HepG2 (cell line): ENCODE data around the gene ANKS1B. TPM values are rescaled to one million over a fixed set of nuclear protein-coding genes. Genes with fewer than 3 reads are reported as not detected.

Experiments used
- ATAC-seq: fragments of 200-7000 bp; cut with Tn5 transposase; 3 replicates; pipeline ENCODE4 v1.9.1; 2020; ENCODE audit warnings: mild to moderate bottlenecking, moderate library complexity
- BruUV-seq: library from RNA; stranded (reverse); fragments of 400-500 nt; replicated peaks from 2 replicates; lab custom pipeline; 2021; lab: Mats Ljungman, UMichigan
- CTCF ChIA-PET: fragments of 300-600 bp; formaldehyde crosslinking; extraction: SDS; loops from one replicate; lab custom pipeline; 2021; ENCODE audit warnings: low total read pairs, inconsistent platforms, low intra/inter-chr PET ratio; lab: Yijun Ruan, JAX
- POLR2A ChIA-PET: fragments of 350-600 bp; sonication (Branson Sonifier 250); formaldehyde crosslinking; loops from one replicate; lab custom pipeline; 2020; ENCODE audit warnings: antibody characterized with exemption, inconsistent platforms; lab: Yijun Ruan, JAX
- DNase-seq: peaks from one replicate; pipeline ENCODE4 v3.0.0-alpha.2; 2015; ENCODE audit warnings: low spot score
- FAIRE-seq: peaks from 3 replicates; lab custom pipeline; 2011; peaks lifted over from hg19 to GRCh38; lab: Jason Lieb, UNC
- H2AFZ ChIP-seq: one replicate; pipeline ENCODE4 v1.6.1; 2011; ENCODE audit warnings: low read length, inconsistent platforms
- H3K27ac ChIP-seq: fragments of 300-600 bp; 3 replicates; pipeline ENCODE4 v1.8.0; 2011; ENCODE audit warnings: mixed run types, mild to moderate bottlenecking, mixed read lengths, low read length, inconsistent platforms; ENCODE audit not compliant: insufficient read depth; ENCODE audit errors: extremely low read length
- H3K27me3 ChIP-seq, 2 experiments: fragments of 200-600 bp in 1 of 2; 2 replicates in 1 of 2; 3 replicates in 1 of 2; pipeline versions ENCODE4 v1.6.0 to v1.8.0; 2011; ENCODE audit warnings: low read length in 2 of 2, mild to moderate bottlenecking in 2 of 2, moderate library complexity in 2 of 2, inconsistent platforms in 1 of 2; ENCODE audit not compliant: insufficient read depth in 2 of 2, control insufficient read depth in 1 of 2
- H3K36me3 ChIP-seq, 2 experiments: fragments of 200-600 bp in 1 of 2; replicated peaks in 1 of 2; 2 replicates in 1 of 2; 3 replicates in 1 of 2; pipeline versions ENCODE4 v1.5.1 to v1.8.0; 2011; ENCODE audit warnings: low read length in 2 of 2, inconsistent platforms in 1 of 2; ENCODE audit not compliant: insufficient read depth in 2 of 2, control insufficient read depth in 1 of 2
- H3K4me1 ChIP-seq: 2 replicates; pipeline ENCODE4 v1.5.1; 2012; ENCODE audit warnings: low read length, inconsistent platforms; ENCODE audit not compliant: insufficient read depth
- H3K4me2 ChIP-seq: 2 replicates; pipeline ENCODE4 v1.6.0; 2011; ENCODE audit warnings: low read depth, low read length, inconsistent platforms
- H3K4me3 ChIP-seq, 3 experiments: fragments of 200-600 bp in 1 of 3; sonication (generic), shearing (Covaris generic) in 1 of 3; replicated peaks in 1 of 3; 2 replicates each; pipeline ENCODE4 v1.5.1; 2011 to 2016; ENCODE audit warnings: low read length in 3 of 3, inconsistent platforms in 2 of 3, low read depth in 2 of 3, mild to moderate bottlenecking in 2 of 3, control low read depth in 1 of 3, mixed read lengths in 1 of 3; ENCODE audit not compliant: insufficient read depth in 1 of 3
- H3K79me2 ChIP-seq: one replicate; pipeline ENCODE4 v1.6.1; 2011; ENCODE audit warnings: low read length, inconsistent platforms; ENCODE audit not compliant: insufficient read depth
- H3K9ac ChIP-seq: 2 replicates; pipeline ENCODE4 v1.6.0; 2011; ENCODE audit warnings: mild to moderate bottlenecking, low read depth, low read length, inconsistent platforms; ENCODE audit not compliant: insufficient read depth
- H3K9me3 ChIP-seq: 2 replicates; pipeline ENCODE4 v1.5.1; 2012; ENCODE audit warnings: mild to moderate bottlenecking, low read length
- H4K20me1 ChIP-seq: 2 replicates; pipeline ENCODE4 v1.6.0; 2011; ENCODE audit warnings: inconsistent platforms, mild to moderate bottlenecking, low read length, moderate library complexity; ENCODE audit not compliant: insufficient read depth
- FLYWCH1 ChIP-seq: sonication (generic); formaldehyde crosslinking; IDR thresholded peaks from 2 replicates; pipeline ENCODE4 v1.8.1; 2023; ENCODE audit warnings: mild to moderate bottlenecking, missing genetic modification reagents
- HOXA5 ChIP-seq: sonication (generic); formaldehyde crosslinking; IDR thresholded peaks from 2 replicates; pipeline ENCODE4 v1.4.0; 2020; ENCODE audit warnings: missing genetic modification reagents
- ZFP36L2 ChIP-seq: sonication (generic); formaldehyde crosslinking; IDR thresholded peaks from 2 replicates; pipeline ENCODE4 v1.4.0; 2020; ENCODE audit warnings: missing genetic modification reagents
- ZFYVE20 ChIP-seq: sonication (generic); formaldehyde crosslinking; IDR thresholded peaks from 2 replicates; pipeline ENCODE4 v1.8.0; 2023; ENCODE audit warnings: low read depth, mild to moderate bottlenecking, moderate library complexity, missing genetic modification reagents, borderline replicate concordance
- ZNF124 ChIP-seq: sonication (generic); formaldehyde crosslinking; IDR thresholded peaks from 2 replicates; pipeline ENCODE4 v1.4.0; 2020; ENCODE audit warnings: missing genetic modification reagents
- ZNF441 ChIP-seq: sonication (generic); formaldehyde crosslinking; IDR thresholded peaks from 2 replicates; pipeline ENCODE4 v1.7.0; 2021; ENCODE audit warnings: missing genetic modification reagents, borderline replicate concordance
- ZSCAN30 ChIP-seq: sonication (generic); formaldehyde crosslinking; IDR thresholded peaks from 2 replicates; pipeline ENCODE4 v1.5.0; 2020; ENCODE audit warnings: mild to moderate bottlenecking, missing genetic modification reagents
- in situ Hi-C: cut with HindIII; loops from 2 replicates; pipeline ENCODE4 v1.10.0; 2017; ENCODE audit warnings: low pct_unique_long_range_greater_than_20kb; ENCODE audit not compliant: extremely low pct_ligation_motif_present
- intact Hi-C: fragments of 100-400 bp; cut with micrococcal nuclease; formaldehyde crosslinking; loops from one replicate; pipeline ENCODE4 v1.10.0; 2022; ENCODE audit not compliant: unreplicated experiment
- polyA plus RNA-seq, 8 experiments: library from polyadenylated mRNA; depleted of rRNA in 3 of 8; stranded (reverse) in 7 of 8; unstranded in 1 of 8; fragments of >200 nt; fragmentation: Illumina TruSeq in 4 of 8; extraction: Trizol in 4 of 8; gene quantifications; 2 replicates each; pipeline versions ENCODE4 v1.2.1 to v1.2.3, GENCODE V29; 2011 to 2016; ENCODE audit warnings: low read depth in 4 of 8, missing spikeins in 1 of 8, mixed read lengths in 1 of 8; ENCODE audit not compliant: insufficient read depth in 1 of 8
- total RNA-seq, 5 experiments: library from RNA; depleted of rRNA; stranded (reverse); fragments of >200 nt; fragmentation: Illumina TruSeq; extraction: Trizol; gene quantifications; 2 replicates each; pipeline ENCODE4 v1.2.3, GENCODE V29; 2016; ENCODE audit warnings: low read depth in 1 of 5
- TF ChIP-seq, protein P1 (sequence below): IDR thresholded peaks from 2 replicates; pipeline ENCODE4 v1.6.1; 2016; ENCODE audit warnings: mild to moderate bottlenecking
- TF ChIP-seq, protein P2 (sequence below): sonication (generic); formaldehyde crosslinking; IDR thresholded peaks from 2 replicates; pipeline ENCODE4 v1.5.0; 2020; ENCODE audit warnings: mild to moderate bottlenecking, missing genetic modification reagents
- TF ChIP-seq, protein P3 (sequence below): sonication (generic); formaldehyde crosslinking; IDR thresholded peaks from 2 replicates; pipeline ENCODE4 v1.8.1; 2023; ENCODE audit warnings: mild to moderate bottlenecking, moderate library complexity, missing genetic modification reagents
- TF ChIP-seq, protein P4 (sequence below): fragments of 450-650 bp; IDR thresholded peaks from 2 replicates; pipeline ENCODE4 v1.6.1; 2017; ENCODE audit warnings: mild to moderate bottlenecking
- TF ChIP-seq, protein P5 (sequence below): sonication (generic); formaldehyde crosslinking; IDR thresholded peaks from 2 replicates; pipeline ENCODE4 v1.4.0; 2020; ENCODE audit warnings: missing genetic modification reagents

Gene ANKS1B
- total and polyA plus RNA-seq, 2 of the 13 experiments (the other 11 are each of a cell fraction or from before 2014, with no cell fraction given), result 0.15 TPM; not detected in 1

DNA sequence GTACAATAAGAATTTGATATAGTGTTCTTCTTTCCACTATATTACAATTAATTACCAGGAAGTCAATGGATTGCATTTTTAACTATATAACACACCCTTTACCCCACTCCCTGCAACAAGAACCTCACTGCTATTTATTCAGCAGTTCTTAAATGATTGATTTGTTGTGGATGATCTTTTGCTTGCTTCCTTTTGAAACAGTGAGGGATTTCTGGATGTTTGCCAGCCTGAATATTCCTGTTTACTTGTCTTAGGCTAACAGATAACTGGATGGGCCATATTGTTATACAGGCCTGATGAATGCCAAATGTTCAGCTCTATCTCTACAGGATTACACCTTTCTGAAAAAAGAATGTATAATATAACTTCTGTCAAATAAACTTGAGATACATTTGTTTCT lies 842.1 kb downstream of the ANKS1B start:
- no peak overlapping the region for H3K4me2 ChIP-seq
- no peaks in the 10 kb centered on the region for H3K79me2 ChIP-seq
- H3K27ac ChIP-seq, result no peak overlapping the region
- no TSS peak for BruUV-seq
- no peak overlapping the region for H3K9ac ChIP-seq
- H3K36me3 ChIP-seq, result no peaks in the 10 kb centered on the region
- ATAC-seq (no peak), FAIRE-seq (no peak), DNase-seq (no peak)
- intact Hi-C loops, result no loop called here
- H4K20me1 ChIP-seq, result no peaks in the 10 kb centered on the region
- CTCF ChIA-PET, result no interaction called here
- no peak overlapping the region for H2AFZ ChIP-seq
- POLR2A ChIA-PET, result no interaction called here
- H3K4me3 ChIP-seq, result no peak overlapping the region
- in situ Hi-C loops, result no loop called here
- no peaks in the 10 kb centered on the region for H3K4me1 ChIP-seq
- no peaks in the 10 kb centered on the region; the same call in 1 of the 2 replicates for H3K9me3 ChIP-seq
- no peaks in the 10 kb centered on the region for H3K27me3 ChIP-seq
- TF ChIP-seq ZSCAN30 (CRISPR knock-in tag), result no peak
- no peak for TF ChIP-seq ZNF441 (CRISPR knock-in tag)
- TF ChIP-seq, protein P1, sequence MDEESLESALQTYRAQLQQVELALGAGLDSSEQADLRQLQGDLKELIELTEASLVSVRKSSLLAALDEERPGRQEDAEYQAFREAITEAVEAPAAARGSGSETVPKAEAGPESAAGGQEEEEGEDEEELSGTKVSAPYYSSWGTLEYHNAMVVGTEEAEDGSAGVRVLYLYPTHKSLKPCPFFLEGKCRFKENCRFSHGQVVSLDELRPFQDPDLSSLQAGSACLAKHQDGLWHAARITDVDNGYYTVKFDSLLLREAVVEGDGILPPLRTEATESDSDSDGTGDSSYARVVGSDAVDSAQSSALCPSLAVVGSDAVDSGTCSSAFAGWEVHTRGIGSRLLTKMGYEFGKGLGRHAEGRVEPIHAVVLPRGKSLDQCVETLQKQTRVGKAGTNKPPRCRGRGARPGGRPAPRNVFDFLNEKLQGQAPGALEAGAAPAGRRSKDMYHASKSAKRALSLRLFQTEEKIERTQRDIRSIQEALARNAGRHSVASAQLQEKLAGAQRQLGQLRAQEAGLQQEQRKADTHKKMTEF (CRISPR knock-in tag), result no peak
- TF ChIP-seq, protein P2, sequence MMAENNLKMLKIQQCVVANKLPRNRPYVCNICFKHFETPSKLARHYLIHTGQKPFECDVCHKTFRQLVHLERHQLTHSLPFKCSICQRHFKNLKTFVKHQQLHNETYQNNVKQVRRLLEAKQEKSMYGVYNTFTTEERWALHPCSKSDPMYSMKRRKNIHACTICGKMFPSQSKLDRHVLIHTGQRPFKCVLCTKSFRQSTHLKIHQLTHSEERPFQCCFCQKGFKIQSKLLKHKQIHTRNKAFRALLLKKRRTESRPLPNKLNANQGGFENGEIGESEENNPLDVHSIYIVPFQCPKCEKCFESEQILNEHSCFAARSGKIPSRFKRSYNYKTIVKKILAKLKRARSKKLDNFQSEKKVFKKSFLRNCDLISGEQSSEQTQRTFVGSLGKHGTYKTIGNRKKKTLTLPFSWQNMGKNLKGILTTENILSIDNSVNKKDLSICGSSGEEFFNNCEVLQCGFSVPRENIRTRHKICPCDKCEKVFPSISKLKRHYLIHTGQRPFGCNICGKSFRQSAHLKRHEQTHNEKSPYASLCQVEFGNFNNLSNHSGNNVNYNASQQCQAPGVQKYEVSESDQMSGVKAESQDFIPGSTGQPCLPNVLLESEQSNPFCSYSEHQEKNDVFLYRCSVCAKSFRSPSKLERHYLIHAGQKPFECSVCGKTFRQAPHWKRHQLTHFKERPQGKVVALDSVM (CRISPR knock-in tag), result no peak
- no peak for TF ChIP-seq FLYWCH1 (CRISPR knock-in tag)
- TF ChIP-seq HOXA5 (CRISPR knock-in tag), result no peak
- TF ChIP-seq ZFP36L2, result no peak
- no peak for TF ChIP-seq ZNF124 (CRISPR knock-in tag)
- no peak for TF ChIP-seq ZFYVE20
- TF ChIP-seq, protein P3, sequence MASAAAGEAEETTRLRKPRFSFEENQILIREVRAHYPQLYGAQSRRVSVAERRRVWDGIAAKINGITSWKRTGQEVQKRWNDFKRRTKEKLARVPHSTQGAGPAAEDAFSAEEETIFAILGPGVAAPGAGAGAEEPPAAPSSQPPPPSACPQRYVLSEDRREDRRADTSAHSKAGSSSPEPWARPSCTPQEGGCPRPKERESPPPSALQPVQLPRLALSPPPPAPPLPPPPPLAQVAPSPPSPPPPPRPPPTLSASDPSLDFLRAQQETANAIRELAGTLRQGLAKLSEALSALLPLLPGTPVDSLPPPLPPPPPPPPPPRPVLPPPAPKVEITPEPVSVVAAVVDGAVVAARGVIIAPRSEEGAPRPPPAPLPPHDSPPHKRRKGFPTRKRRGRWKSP (CRISPR knock-in tag), result no peak
- TF ChIP-seq, protein P4, sequence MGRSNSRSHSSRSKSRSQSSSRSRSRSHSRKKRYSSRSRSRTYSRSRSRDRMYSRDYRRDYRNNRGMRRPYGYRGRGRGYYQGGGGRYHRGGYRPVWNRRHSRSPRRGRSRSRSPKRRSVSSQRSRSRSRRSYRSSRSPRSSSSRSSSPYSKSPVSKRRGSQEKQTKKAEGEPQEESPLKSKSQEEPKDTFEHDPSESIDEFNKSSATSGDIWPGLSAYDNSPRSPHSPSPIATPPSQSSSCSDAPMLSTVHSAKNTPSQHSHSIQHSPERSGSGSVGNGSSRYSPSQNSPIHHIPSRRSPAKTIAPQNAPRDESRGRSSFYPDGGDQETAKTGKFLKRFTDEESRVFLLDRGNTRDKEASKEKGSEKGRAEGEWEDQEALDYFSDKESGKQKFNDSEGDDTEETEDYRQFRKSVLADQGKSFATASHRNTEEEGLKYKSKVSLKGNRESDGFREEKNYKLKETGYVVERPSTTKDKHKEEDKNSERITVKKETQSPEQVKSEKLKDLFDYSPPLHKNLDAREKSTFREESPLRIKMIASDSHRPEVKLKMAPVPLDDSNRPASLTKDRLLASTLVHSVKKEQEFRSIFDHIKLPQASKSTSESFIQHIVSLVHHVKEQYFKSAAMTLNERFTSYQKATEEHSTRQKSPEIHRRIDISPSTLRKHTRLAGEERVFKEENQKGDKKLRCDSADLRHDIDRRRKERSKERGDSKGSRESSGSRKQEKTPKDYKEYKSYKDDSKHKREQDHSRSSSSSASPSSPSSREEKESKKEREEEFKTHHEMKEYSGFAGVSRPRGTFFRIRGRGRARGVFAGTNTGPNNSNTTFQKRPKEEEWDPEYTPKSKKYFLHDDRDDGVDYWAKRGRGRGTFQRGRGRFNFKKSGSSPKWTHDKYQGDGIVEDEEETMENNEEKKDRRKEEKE, result no peak
- TF ChIP-seq, protein P5, sequence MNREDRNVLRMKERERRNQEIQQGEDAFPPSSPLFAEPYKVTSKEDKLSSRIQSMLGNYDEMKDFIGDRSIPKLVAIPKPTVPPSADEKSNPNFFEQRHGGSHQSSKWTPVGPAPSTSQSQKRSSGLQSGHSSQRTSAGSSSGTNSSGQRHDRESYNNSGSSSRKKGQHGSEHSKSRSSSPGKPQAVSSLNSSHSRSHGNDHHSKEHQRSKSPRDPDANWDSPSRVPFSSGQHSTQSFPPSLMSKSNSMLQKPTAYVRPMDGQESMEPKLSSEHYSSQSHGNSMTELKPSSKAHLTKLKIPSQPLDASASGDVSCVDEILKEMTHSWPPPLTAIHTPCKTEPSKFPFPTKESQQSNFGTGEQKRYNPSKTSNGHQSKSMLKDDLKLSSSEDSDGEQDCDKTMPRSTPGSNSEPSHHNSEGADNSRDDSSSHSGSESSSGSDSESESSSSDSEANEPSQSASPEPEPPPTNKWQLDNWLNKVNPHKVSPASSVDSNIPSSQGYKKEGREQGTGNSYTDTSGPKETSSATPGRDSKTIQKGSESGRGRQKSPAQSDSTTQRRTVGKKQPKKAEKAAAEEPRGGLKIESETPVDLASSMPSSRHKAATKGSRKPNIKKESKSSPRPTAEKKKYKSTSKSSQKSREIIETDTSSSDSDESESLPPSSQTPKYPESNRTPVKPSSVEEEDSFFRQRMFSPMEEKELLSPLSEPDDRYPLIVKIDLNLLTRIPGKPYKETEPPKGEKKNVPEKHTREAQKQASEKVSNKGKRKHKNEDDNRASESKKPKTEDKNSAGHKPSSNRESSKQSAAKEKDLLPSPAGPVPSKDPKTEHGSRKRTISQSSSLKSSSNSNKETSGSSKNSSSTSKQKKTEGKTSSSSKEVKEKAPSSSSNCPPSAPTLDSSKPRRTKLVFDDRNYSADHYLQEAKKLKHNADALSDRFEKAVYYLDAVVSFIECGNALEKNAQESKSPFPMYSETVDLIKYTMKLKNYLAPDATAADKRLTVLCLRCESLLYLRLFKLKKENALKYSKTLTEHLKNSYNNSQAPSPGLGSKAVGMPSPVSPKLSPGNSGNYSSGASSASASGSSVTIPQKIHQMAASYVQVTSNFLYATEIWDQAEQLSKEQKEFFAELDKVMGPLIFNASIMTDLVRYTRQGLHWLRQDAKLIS (CRISPR knock-in tag), result no peak
